ENCODE results near the gene CAGE1.

DNA sequence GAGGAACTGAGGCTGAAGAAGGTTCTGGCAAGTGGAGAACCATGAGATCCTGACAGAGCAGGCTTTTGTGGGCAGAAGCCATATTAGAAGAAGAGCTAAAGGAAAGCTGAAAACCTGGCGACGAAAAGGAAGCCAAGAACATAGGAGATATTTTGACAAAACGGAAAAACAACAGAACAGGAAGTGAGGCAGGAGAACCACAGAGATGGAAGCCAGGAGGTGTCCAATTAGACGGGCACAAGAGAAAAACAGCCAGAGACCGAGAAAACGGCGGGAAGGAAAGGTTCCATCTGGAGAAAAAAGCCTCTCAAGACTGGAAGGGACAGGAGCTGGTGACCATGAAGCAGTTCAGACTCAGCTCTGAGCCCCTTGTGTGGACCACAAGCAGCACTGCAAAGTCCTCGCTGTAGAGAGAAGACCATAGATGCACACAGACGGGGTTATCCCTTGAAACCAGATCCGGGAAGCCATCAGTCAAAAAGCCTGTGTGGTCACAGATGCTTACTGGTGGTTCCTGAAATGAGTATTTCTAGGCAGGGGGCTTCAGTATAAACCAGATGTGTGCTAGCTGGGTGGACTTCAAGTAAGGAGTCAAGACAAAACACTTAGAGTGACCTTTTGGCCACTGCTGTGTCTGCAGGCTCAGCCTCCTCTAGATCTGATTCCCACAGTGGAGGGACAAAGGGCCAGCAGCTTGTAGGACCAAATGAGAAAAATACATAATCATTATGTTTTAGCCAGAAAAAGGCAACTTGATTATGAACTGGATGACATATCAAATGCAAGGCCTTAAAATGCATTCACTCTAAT is 107.2 kb downstream of the CAGE1 start:
- TF ChIP-seq, protein P1, sequence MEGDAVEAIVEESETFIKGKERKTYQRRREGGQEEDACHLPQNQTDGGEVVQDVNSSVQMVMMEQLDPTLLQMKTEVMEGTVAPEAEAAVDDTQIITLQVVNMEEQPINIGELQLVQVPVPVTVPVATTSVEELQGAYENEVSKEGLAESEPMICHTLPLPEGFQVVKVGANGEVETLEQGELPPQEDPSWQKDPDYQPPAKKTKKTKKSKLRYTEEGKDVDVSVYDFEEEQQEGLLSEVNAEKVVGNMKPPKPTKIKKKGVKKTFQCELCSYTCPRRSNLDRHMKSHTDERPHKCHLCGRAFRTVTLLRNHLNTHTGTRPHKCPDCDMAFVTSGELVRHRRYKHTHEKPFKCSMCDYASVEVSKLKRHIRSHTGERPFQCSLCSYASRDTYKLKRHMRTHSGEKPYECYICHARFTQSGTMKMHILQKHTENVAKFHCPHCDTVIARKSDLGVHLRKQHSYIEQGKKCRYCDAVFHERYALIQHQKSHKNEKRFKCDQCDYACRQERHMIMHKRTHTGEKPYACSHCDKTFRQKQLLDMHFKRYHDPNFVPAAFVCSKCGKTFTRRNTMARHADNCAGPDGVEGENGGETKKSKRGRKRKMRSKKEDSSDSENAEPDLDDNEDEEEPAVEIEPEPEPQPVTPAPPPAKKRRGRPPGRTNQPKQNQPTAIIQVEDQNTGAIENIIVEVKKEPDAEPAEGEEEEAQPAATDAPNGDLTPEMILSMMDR (IDR thresholded peaks at IDR 0.05): no peak
- no peak for TF ChIP-seq POLR2A (IDR thresholded peaks at IDR 0.05)
- TF ChIP-seq POLR2AphosphoS5 (IDR thresholded peaks at IDR 0.05): no peak
